GM12878 (cell line): ENCODE data around the gene COPZ1. TPM values are rescaled to one million over a fixed set of nuclear protein-coding genes. Genes with fewer than 3 reads are reported as not detected.

Source experiments
- BCL11A ChIP-seq: IDR thresholded peaks from 2 replicates; pipeline ENCODE4 v1.6.1; 2011; ENCODE audit warnings: low read depth, low read length
- BHLHE40 ChIP-seq, 2 experiments: fragments of 450-650 bp in 1 of 2; IDR thresholded peaks; 2 replicates each; pipeline ENCODE4 v1.6.1; 2011 to 2017; ENCODE audit warnings: low read depth in 2 of 2, borderline replicate concordance in 1 of 2, improper control_type of control experiment in 1 of 2, low read length in 1 of 2, mild to moderate bottlenecking in 1 of 2
- CHD2 ChIP-seq: IDR thresholded peaks from 2 replicates; pipeline ENCODE4 v1.6.1; 2011; ENCODE audit warnings: low read depth, low read length, improper control_type of control experiment, borderline replicate concordance
- CREB1 ChIP-seq: IDR thresholded peaks from 2 replicates; pipeline ENCODE4 v1.6.1; 2012; ENCODE audit warnings: low read depth, mild to moderate bottlenecking, inconsistent platforms
- E2F8 ChIP-seq: fragments of 450-650 bp; IDR thresholded peaks from 2 replicates; pipeline ENCODE4 v1.6.1; 2018; ENCODE audit warnings: mild to moderate bottlenecking, low read depth, moderate library complexity; ENCODE audit not compliant: partially characterized antibody
- FOS ChIP-seq: IDR thresholded peaks from 3 replicates; pipeline ENCODE4 v1.6.1; 2011; ENCODE audit warnings: borderline replicate concordance; ENCODE audit not compliant: insufficient read length; ENCODE audit errors: extremely low read depth
- HDAC2 ChIP-seq: fragments of 200-600 bp; sonication (generic); IDR thresholded peaks from 2 replicates; pipeline ENCODE4 v1.6.1; 2017
- IRF3 ChIP-seq: fragments of 450-650 bp; IDR thresholded peaks from 2 replicates; pipeline ENCODE4 v1.6.1; 2014; ENCODE audit warnings: mild to moderate bottlenecking
- KAT2A ChIP-seq: conservative IDR thresholded peaks from 2 replicates; pipeline ENCODE4 v1.6.1; 2011; ENCODE audit warnings: low read depth, low read length; ENCODE audit not compliant: control insufficient read depth
- RAD51 ChIP-seq: fragments of 450-650 bp; IDR thresholded peaks from 2 replicates; pipeline ENCODE4 v1.6.1; 2016; ENCODE audit warnings: moderate library complexity, mild to moderate bottlenecking, inconsistent platforms
- RB1 ChIP-seq: fragments of 450-650 bp; formaldehyde crosslinking; IDR thresholded peaks from 2 replicates; pipeline ENCODE4 v1.6.1; 2017; ENCODE audit warnings: mild to moderate bottlenecking, borderline replicate concordance
- RBBP5 ChIP-seq: fragments of 200-600 bp; sonication (generic); conservative IDR thresholded peaks from 2 replicates; pipeline ENCODE4 v1.6.1; 2016
- RCOR1 ChIP-seq: conservative IDR thresholded peaks from 2 replicates; pipeline ENCODE4 v1.6.1; 2012; ENCODE audit warnings: low read depth, low read length, improper control_type of control experiment
- SMAD5 ChIP-seq: IDR thresholded peaks from 2 replicates; pipeline ENCODE4 v1.6.1; 2016; ENCODE audit warnings: antibody characterized with exemption, low read depth
- USF1 ChIP-seq: IDR thresholded peaks from 2 replicates; pipeline ENCODE4 v1.6.1; 2011; ENCODE audit warnings: borderline replicate concordance, low read depth, mild to moderate bottlenecking, moderate library complexity, mixed read lengths, low read length; ENCODE audit not compliant: insufficient read depth; ENCODE audit errors: extremely low read length
- WRNIP1 ChIP-seq: IDR thresholded peaks from 2 replicates; pipeline ENCODE4 v1.6.1; 2011; ENCODE audit warnings: low read depth, low read length, improper control_type of control experiment, borderline replicate concordance
- YBX1 ChIP-seq: fragments of 450-650 bp; IDR thresholded peaks from 2 replicates; pipeline ENCODE4 v1.6.1; 2016; ENCODE audit warnings: antibody characterized with exemption
- ZNF592 ChIP-seq: fragments of 450-650 bp; IDR thresholded peaks from 2 replicates; pipeline ENCODE4 v1.6.1; 2017; ENCODE audit warnings: mild to moderate bottlenecking, moderate library complexity
- polyA plus RNA-seq, 11 experiments: library from polyadenylated mRNA; depleted of rRNA in 4 of 11; unstranded in 6 of 11; stranded (reverse) in 5 of 11; fragments of >200 nt; fragmentation: Nextera tagmentation in 4 of 11; fragmentation: Illumina TruSeq in 1 of 11; extraction: Ambion mirVana in 4 of 11; extraction: Trizol in 1 of 11; gene quantifications; 1 replicate in 1 of 11; 2 replicates in 10 of 11; pipeline versions ENCODE4 v1.2.1 to v1.2.3, GENCODE V29; 2011 to 2016; ENCODE audit warnings: inconsistent platforms in 2 of 11, missing spikeins in 2 of 11, low read depth in 1 of 11
- total RNA-seq, 4 experiments: library from RNA; depleted of rRNA in 3 of 4; stranded (reverse); fragments of >200 nt in 3 of 4; fragmentation: Illumina TruSeq in 1 of 4; extraction: Trizol in 1 of 4; gene quantifications; 2 replicates each; pipeline versions ENCODE4 v1.2.1 to v1.2.3, GENCODE V29; 2013 to 2021
- TF ChIP-seq, protein P1 (sequence below): IDR thresholded peaks from 2 replicates; pipeline ENCODE4 v1.6.1; 2011; ENCODE audit warnings: borderline replicate concordance, low read depth, mild to moderate bottlenecking, moderate library complexity, low read length; ENCODE audit not compliant: insufficient read depth, poor library complexity, severe bottlenecking

Gene COPZ1
- total and polyA plus RNA-seq, 10 of the 15 experiments (the other 5 are each of a cell fraction or from before 2014, with no cell fraction given) = 112 to 378 (median 184) TPM

DNA sequence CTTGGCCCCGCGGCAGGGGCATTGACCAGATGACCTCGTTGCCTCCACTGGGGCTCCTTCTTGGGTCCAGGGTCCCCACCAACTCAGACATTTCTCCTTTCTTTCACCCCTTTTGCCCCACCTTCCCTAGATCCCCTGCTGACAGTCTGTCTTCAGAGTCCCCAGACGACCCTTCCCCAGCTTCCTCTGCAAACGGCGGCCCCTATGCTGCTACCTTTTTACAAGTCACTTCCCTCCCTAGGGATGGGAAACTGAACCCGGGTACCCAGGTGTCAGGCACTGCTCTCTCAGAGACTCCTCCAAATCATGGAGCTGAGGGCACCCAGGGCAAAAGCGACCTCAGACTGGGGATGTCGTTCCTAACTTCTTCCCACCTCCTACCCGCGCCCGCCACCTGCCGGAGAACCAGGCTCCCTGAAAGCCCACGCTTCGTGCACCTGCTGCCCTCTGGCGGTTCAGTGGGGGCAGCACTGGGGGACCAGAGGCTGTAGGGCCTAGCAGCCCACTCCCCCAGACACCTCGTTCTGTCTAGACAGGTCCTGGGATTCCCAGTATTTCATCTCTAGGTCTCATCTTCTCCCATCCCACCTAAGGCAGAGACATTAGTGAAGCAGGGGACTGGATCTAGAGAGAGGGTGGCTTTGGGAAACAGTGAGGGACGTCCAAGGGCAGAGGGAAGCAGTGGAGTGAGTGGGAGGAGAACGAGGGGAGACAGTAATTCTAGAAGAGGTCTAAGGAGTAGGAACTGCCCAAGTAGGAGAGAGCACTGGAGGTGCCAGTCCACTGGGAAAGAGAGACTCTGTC is 54.7 kb downstream of the COPZ1 start (continued):
- peak; percentile 92 for TF ChIP-seq ZNF592
- no peak for TF ChIP-seq SMAD5
- no peak for TF ChIP-seq RAD51
- no peak for TF ChIP-seq BCL11A
- no peak for TF ChIP-seq YBX1
- TF ChIP-seq RCOR1 = no peak
- no peak for TF ChIP-seq CREB1
- TF ChIP-seq IRF3 = no peak
- peak; percentile 84; the same call in 1 of the 2 replicates for TF ChIP-seq RB1
- no peak for TF ChIP-seq USF1
- TF ChIP-seq BHLHE40 (IDR thresholded peaks at IDR 0.05; ENCODE audit: borderline replicate concordance in 1 of 2, low read depth in 2 of 2, low read length in 1 of 2) = peak; percentile 28 to 57; a peak in 2 of 4 replicates
- TF ChIP-seq WRNIP1 = no peak
- no peak for TF ChIP-seq RBBP5
- TF ChIP-seq FOS = no peak
- TF ChIP-seq, protein P1, sequence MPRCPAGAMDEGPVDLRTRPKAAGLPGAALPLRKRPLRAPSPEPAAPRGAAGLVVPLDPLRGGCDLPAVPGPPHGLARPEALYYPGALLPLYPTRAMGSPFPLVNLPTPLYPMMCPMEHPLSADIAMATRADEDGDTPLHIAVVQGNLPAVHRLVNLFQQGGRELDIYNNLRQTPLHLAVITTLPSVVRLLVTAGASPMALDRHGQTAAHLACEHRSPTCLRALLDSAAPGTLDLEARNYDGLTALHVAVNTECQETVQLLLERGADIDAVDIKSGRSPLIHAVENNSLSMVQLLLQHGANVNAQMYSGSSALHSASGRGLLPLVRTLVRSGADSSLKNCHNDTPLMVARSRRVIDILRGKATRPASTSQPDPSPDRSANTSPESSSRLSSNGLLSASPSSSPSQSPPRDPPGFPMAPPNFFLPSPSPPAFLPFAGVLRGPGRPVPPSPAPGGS = no peak
- TF ChIP-seq KAT2A = no peak
- no peak for TF ChIP-seq CHD2
- no peak for TF ChIP-seq E2F8
- no peak for TF ChIP-seq HDAC2
